Type B pancreatic cell (in vitro differentiated cells): ENCODE measurements around the gene SRP54. TPM values are rescaled to one million over a fixed set of nuclear protein-coding genes. Genes with fewer than 3 reads are reported as not detected.
A peak's percentile ranks its signal among the peaks of the same experiment; 100 is the strongest.

Experiments used
- DNase-seq: peaks from one replicate; pipeline ENCODE4 v3.0.0; 2021; ENCODE audit warnings: mixed read lengths; ENCODE audit not compliant: unreplicated experiment; ENCODE audit errors: extremely low spot score
- H3K27ac Mint-ChIP-seq: 2 replicates; pipeline ENCODE4 v1.8.0; 2021; ENCODE audit warnings: mild to moderate bottlenecking, mixed read lengths
- H3K27me3 Mint-ChIP-seq: 2 replicates; pipeline ENCODE4 v1.8.0; 2021; ENCODE audit warnings: mixed read lengths
- H3K36me3 Mint-ChIP-seq: 2 replicates; pipeline ENCODE4 v1.8.0; 2021; ENCODE audit warnings: mixed read lengths
- H3K4me1 Mint-ChIP-seq: one replicate; pipeline ENCODE4 v1.8.0; 2021; ENCODE audit warnings: mixed read lengths; ENCODE audit not compliant: unreplicated experiment
- H3K4me3 Mint-ChIP-seq: 2 replicates; pipeline ENCODE4 v1.8.0; 2021; ENCODE audit warnings: mild to moderate bottlenecking, mixed read lengths
- H3K9me3 Mint-ChIP-seq: 2 replicates; pipeline ENCODE4 v1.8.0; 2021; ENCODE audit warnings: mixed read lengths
- CTCF ChIP-seq: fragments of 200-600 bp; sonication (generic); conservative IDR thresholded peaks from 2 replicates; pipeline ENCODE4 v1.5.0; 2021; ENCODE audit warnings: antibody characterized with exemption, mild to moderate bottlenecking
- total RNA-seq: library from RNA; stranded (reverse); gene quantifications from 2 replicates; pipeline ENCODE4 v1.2.1, GENCODE V29; 2021; ENCODE audit warnings: low replicate concordance

The SRP54 gene
- total RNA-seq, 1 donor from 2014 or later, result 48.3 TPM

GRCh38 chr14:34983786-34984185 is 994 bp downstream of the SRP54 start:
- Mint-ChIP-seq H3K27ac (no peak overlapping the region), H3K4me3 (no peak overlapping the region), H3K4me1 (peaks cover 15% of the 10 kb centered on the region), H3K36me3 (no peaks in the 10 kb centered on the region), H3K9me3 (no peaks in the 10 kb centered on the region), H3K27me3 (no peaks in the 10 kb centered on the region)
- no peak for TF ChIP-seq CTCF
- DNase-seq, result no peak

GRCh38 chr14:34985740-34986139 is 2.9 kb downstream of the SRP54 start:
- Mint-ChIP-seq H3K36me3 (no peaks in the 10 kb centered on the region), H3K4me3 (peak overlapping the region; percentile 77), H3K27me3 (no peaks in the 10 kb centered on the region), H3K4me1 (peaks cover 15% of the 10 kb centered on the region), H3K9me3 (no peaks in the 10 kb centered on the region), H3K27ac (no peak overlapping the region)
- TF ChIP-seq CTCF, result no peak
- DNase-seq, result no peak

- Mint-ChIP-seq H3K9me3 (no peaks in the 10 kb centered on the region), H3K4me1 (peaks cover 15% of the 10 kb centered on the region), H3K27ac (no peak overlapping the region), H3K4me3 (no peak overlapping the region), H3K36me3 (no peaks in the 10 kb centered on the region), H3K27me3 (no peaks in the 10 kb centered on the region)
- no peak for DNase-seq
- TF ChIP-seq CTCF, result no peak
Observed at GRCh38 chr14:34987180-34987579, 4.4 kb downstream of the SRP54 start.

- no peaks in the 10 kb centered on the region for H3K9me3 Mint-ChIP-seq
- H3K4me1 Mint-ChIP-seq, result peaks cover 9% of the 10 kb centered on the region
- H3K36me3 Mint-ChIP-seq, result no peaks in the 10 kb centered on the region
- TF ChIP-seq CTCF, result no peak
- no peak overlapping the region for H3K4me3 Mint-ChIP-seq
- H3K27ac Mint-ChIP-seq, result no peak overlapping the region
- H3K27me3 Mint-ChIP-seq, result no peaks in the 10 kb centered on the region
- no peak for DNase-seq
Observed at GRCh38 chr14:34989762-34990161, 7.0 kb downstream of the SRP54 start.

- H3K27me3 Mint-ChIP-seq, result no peaks in the 10 kb centered on the region
- H3K36me3 Mint-ChIP-seq, result peaks cover 7% of the 10 kb centered on the region
- H3K9me3 Mint-ChIP-seq, result no peaks in the 10 kb centered on the region
- DNase-seq, result no peak
- no peak overlapping the region for H3K27ac Mint-ChIP-seq
- no peak for TF ChIP-seq CTCF
- H3K4me1 Mint-ChIP-seq, result peaks cover 3% of the 10 kb centered on the region
- H3K4me3 Mint-ChIP-seq, result no peak overlapping the region
Observed at GRCh38 chr14:34993426-34993825, 10.6 kb downstream of the SRP54 start.

GRCh38 chr14:34994668-34995067 is 11.9 kb downstream of the SRP54 start:
- H3K27me3 Mint-ChIP-seq, result no peaks in the 10 kb centered on the region
- H3K9me3 Mint-ChIP-seq, result no peaks in the 10 kb centered on the region
- no peak overlapping the region for H3K4me3 Mint-ChIP-seq
- DNase-seq, result no peak
- peaks cover 3% of the 10 kb centered on the region for H3K4me1 Mint-ChIP-seq
- H3K27ac Mint-ChIP-seq, result no peak overlapping the region
- no peak for TF ChIP-seq CTCF
- peaks cover 7% of the 10 kb centered on the region for H3K36me3 Mint-ChIP-seq
